Cardiac muscle cell (in vitro differentiated cells and primary cell): ENCODE measurements around the gene NAP1L4. TPM values are rescaled to one million over a fixed set of nuclear protein-coding genes. Genes with fewer than 3 reads are reported as not detected.

Experiments
- DNase-seq, 2 donors: peaks; one replicate each; pipeline versions ENCODE4 v3.0.0 to v3.0.0-alpha.2; 2010 to 2017; ENCODE audit warnings: low read depth in 1 of 2, low spot score in 1 of 2
- H3K27ac ChIP-seq: fragments of 200-600 bp; sonication (generic); 2 replicates; pipeline ENCODE4 v1.5.1; 2016
- H3K27me3 ChIP-seq: fragments of 200-600 bp; sonication (generic); 2 replicates; pipeline ENCODE4 v1.6.0; 2016; ENCODE audit warnings: control low read depth
- H3K36me3 ChIP-seq: fragments of 200-600 bp; sonication (generic); 2 replicates; pipeline ENCODE4 v1.5.1; 2016; ENCODE audit warnings: control low read depth
- H3K4me1 ChIP-seq: fragments of 200-600 bp; sonication (generic); 2 replicates; pipeline ENCODE4 v1.8.1; 2017; ENCODE audit warnings: low read depth, mild to moderate bottlenecking, mixed run types
- H3K4me3 ChIP-seq: fragments of 200-600 bp; sonication (generic); 2 replicates; pipeline ENCODE4 v1.5.1; 2016; ENCODE audit warnings: mild to moderate bottlenecking
- H3K9me3 ChIP-seq: fragments of 200-600 bp; sonication (generic); 2 replicates; pipeline ENCODE4 v1.5.1; 2017; ENCODE audit warnings: low read depth, mild to moderate bottlenecking, control low read depth
- CTCF ChIP-seq: IDR thresholded peaks from 2 replicates; pipeline ENCODE4 v1.5.1; 2012; ENCODE audit warnings: low read depth, mild to moderate bottlenecking, low read length
- polyA plus RNA-seq: library from polyadenylated mRNA; unstranded; fragments of >200 nt; fragmentation: Nextera tagmentation; extraction: Ambion mirVana; gene quantifications from 2 replicates; pipeline ENCODE4 v1.2.1, GENCODE V29; 2016
- total RNA-seq: library from RNA; depleted of rRNA; stranded (reverse); fragments of >200 nt; gene quantifications from 2 replicates; pipeline ENCODE4 v1.2.3, GENCODE V29; 2016

Gene NAP1L4
- total and polyA plus RNA-seq, 2 experiments from 2014 or later = 132 to 254 TPM

GRCh38 chr11:2952290-2952689, 39.8 kb downstream of the NAP1L4 start:
- no peak overlapping the region for H3K27ac ChIP-seq
- peaks cover 71% of the 10 kb centered on the region for H3K36me3 ChIP-seq

GRCh38 chr11:2951231-2952110, 40.7 kb downstream of the NAP1L4 start:
- peaks cover 63% of the 10 kb centered on the region for H3K36me3 ChIP-seq
- H3K4me1 ChIP-seq = no peaks in the 10 kb centered on the region
- H3K4me3 ChIP-seq = no peak overlapping the region
- no peak overlapping the region for H3K27ac ChIP-seq
- no peaks in the 10 kb centered on the region for H3K27me3 ChIP-seq
- H3K9me3 ChIP-seq = no peaks in the 10 kb centered on the region
- DNase-seq = peak in 1 of 2 donors; percentile 52
- no peak for TF ChIP-seq CTCF

More at GRCh38 chr11:2952290-2952689, 39.8 kb downstream of the NAP1L4 start:
- peak in 1 of 2 donors; percentile 22 for DNase-seq
- Histone ChIP-seq H3K27me3 (no peaks in the 10 kb centered on the region), H3K4me3 (no peak overlapping the region), H3K9me3 (no peaks in the 10 kb centered on the region), H3K4me1 (no peaks in the 10 kb centered on the region)
- TF ChIP-seq CTCF = no peak

GRCh38 chr11:2950825-2951224, 41.3 kb downstream of the NAP1L4 start:
- TF ChIP-seq CTCF = no peak
- Histone ChIP-seq H3K27me3 (no peaks in the 10 kb centered on the region), H3K27ac (no peak overlapping the region), H3K4me3 (no peak overlapping the region), H3K36me3 (peaks cover 57% of the 10 kb centered on the region), H3K9me3 (no peaks in the 10 kb centered on the region), H3K4me1 (peaks cover 2% of the 10 kb centered on the region)
- no peak for DNase-seq

- H3K36me3 ChIP-seq = peaks cover 53% of the 10 kb centered on the region
- H3K27ac ChIP-seq = no peak overlapping the region
- no peak for DNase-seq
- no peaks in the 10 kb centered on the region for H3K27me3 ChIP-seq
- H3K9me3 ChIP-seq = no peaks in the 10 kb centered on the region
- TF ChIP-seq CTCF = no peak
- H3K4me1 ChIP-seq = peaks cover 11% of the 10 kb centered on the region
- no peak overlapping the region for H3K4me3 ChIP-seq
These were observed 42.2 kb downstream of the NAP1L4 start for GRCh38 chr11:2949920-2950319.

GRCh38 chr11:2947744-2948143, 44.4 kb downstream of the NAP1L4 start:
- DNase-seq = no peak
- Histone ChIP-seq H3K36me3 (peaks cover 49% of the 10 kb centered on the region), H3K27me3 (no peaks in the 10 kb centered on the region), H3K4me3 (no peak overlapping the region), H3K27ac (no peak overlapping the region), H3K9me3 (no peaks in the 10 kb centered on the region), H3K4me1 (peaks cover 11% of the 10 kb centered on the region)
- TF ChIP-seq CTCF = no peak
